Renal cortical epithelial cell (primary cell): ENCODE results near the gene HAGHL. TPM values are rescaled to one million over a fixed set of nuclear protein-coding genes. Genes with fewer than 3 reads are reported as not detected.
"Not testable (repeated sequence)": the region's sequence is repeated elsewhere in the genome, so short reads cannot be mapped to it uniquely, and the experiment has no call there.

ENCODE experiments used
- DNase-seq: peaks from one replicate; pipeline ENCODE4 v3.0.0-alpha.2; 2011; ENCODE audit warnings: low read depth
- total RNA-seq: library from RNA; depleted of rRNA; stranded (reverse); fragments of >200 nt; gene quantifications from 2 replicates; pipeline ENCODE4 v1.2.3, GENCODE V29; 2014

HAGHL gene
- total RNA-seq, 1 donor from 2014 or later, result 10.5 TPM

- no peak for DNase-seq
These were observed 8.3 kb downstream of the HAGHL start for GRCh38 chr16:734981-735881.

- no peak for DNase-seq
These were observed 9.1 kb downstream of the HAGHL start for GRCh38 chr16:735982-736453.

- DNase-seq, result no peak
These were observed 10.1 kb downstream of the HAGHL start for GRCh38 chr16:736936-737481.

GRCh38 chr16:739560-740458, 12.9 kb downstream of the HAGHL start:
- no peak for DNase-seq

- DNase-seq, result no peak
These were observed 13.5 kb downstream of the HAGHL start for GRCh38 chr16:740459-740763.

GRCh38 chr16:740764-741505, 14.0 kb downstream of the HAGHL start, which contains the start of gene CIAO3:
Gene CIAO3 (minus strand): TSS chr16:740997. CDS start chr16:740985, 12 bp downstream.
- peak; percentile 63 for DNase-seq

- no peak for DNase-seq
These were observed 15.2 kb downstream of the HAGHL start for GRCh38 chr16:741986-742629.

- not testable (repeated sequence) for DNase-seq
These were observed 16.0 kb downstream of the HAGHL start for GRCh38 chr16:742894-743293.

- DNase-seq, result no peak
These were observed 17.0 kb downstream of the HAGHL start for GRCh38 chr16:743794-744500.

GRCh38 chr16:745739-746138, 18.8 kb downstream of the HAGHL start:
- DNase-seq, result no peak

GRCh38 chr16:746637-747036, 19.7 kb downstream of the HAGHL start:
- DNase-seq, result no peak

GRCh38 chr16:747978-748746, 21.3 kb downstream of the HAGHL start:
- DNase-seq, result no peak

- peak; percentile 57 for DNase-seq
These were observed 22.1 kb downstream of the HAGHL start for GRCh38 chr16:749010-749409.

GRCh38 chr16:750485-750884, 23.6 kb downstream of the HAGHL start:
- DNase-seq, result peak; percentile 20

GRCh38 chr16:751152-752006, 24.5 kb downstream of the HAGHL start:
- no peak for DNase-seq

GRCh38 chr16:752007-752312, 25.1 kb downstream of the HAGHL start:
- no peak for DNase-seq

GRCh38 chr16:754121-754607, 27.3 kb downstream of the HAGHL start:
- not testable (repeated sequence) for DNase-seq

GRCh38 chr16:754656-755055, 27.8 kb downstream of the HAGHL start:
- DNase-seq, result no peak

- DNase-seq, result no peak
These were observed 29.5 kb downstream of the HAGHL start for GRCh38 chr16:756428-756827.
